HepG2 (cell line): Measurements from ENCODE around the gene ZNF618. TPM values are rescaled to one million over a fixed set of nuclear protein-coding genes. Genes with fewer than 3 reads are reported as not detected.

ENCODE experiments used
- ATAC-seq: fragments of 200-7000 bp; cut with Tn5 transposase; 3 replicates; pipeline ENCODE4 v1.9.1; 2020; ENCODE audit warnings: mild to moderate bottlenecking, moderate library complexity
- BruUV-seq: library from RNA; stranded (reverse); fragments of 400-500 nt; replicated peaks from 2 replicates; lab custom pipeline; 2021; lab: Mats Ljungman, UMichigan
- CTCF ChIA-PET: fragments of 300-600 bp; formaldehyde crosslinking; extraction: SDS; loops from one replicate; lab custom pipeline; 2021; ENCODE audit warnings: low total read pairs, inconsistent platforms, low intra/inter-chr PET ratio; lab: Yijun Ruan, JAX
- POLR2A ChIA-PET: fragments of 350-600 bp; sonication (Branson Sonifier 250); formaldehyde crosslinking; loops from one replicate; lab custom pipeline; 2020; ENCODE audit warnings: antibody characterized with exemption, inconsistent platforms; lab: Yijun Ruan, JAX
- DNase-seq: peaks from one replicate; pipeline ENCODE4 v3.0.0-alpha.2; 2015; ENCODE audit warnings: low spot score
- FAIRE-seq: peaks from 3 replicates; lab custom pipeline; 2011; peaks lifted over from hg19 to GRCh38; lab: Jason Lieb, UNC
- H2AFZ ChIP-seq: one replicate; pipeline ENCODE4 v1.6.1; 2011; ENCODE audit warnings: low read length, inconsistent platforms
- H3K27ac ChIP-seq: fragments of 300-600 bp; 3 replicates; pipeline ENCODE4 v1.8.0; 2011; ENCODE audit warnings: mixed run types, mild to moderate bottlenecking, mixed read lengths, low read length, inconsistent platforms; ENCODE audit not compliant: insufficient read depth; ENCODE audit errors: extremely low read length
- H3K27me3 ChIP-seq, 2 experiments: fragments of 200-600 bp in 1 of 2; 2 replicates in 1 of 2; 3 replicates in 1 of 2; pipeline versions ENCODE4 v1.6.0 to v1.8.0; 2011; ENCODE audit warnings: low read length in 2 of 2, mild to moderate bottlenecking in 2 of 2, moderate library complexity in 2 of 2, inconsistent platforms in 1 of 2; ENCODE audit not compliant: insufficient read depth in 2 of 2, control insufficient read depth in 1 of 2
- H3K36me3 ChIP-seq, 2 experiments: fragments of 200-600 bp in 1 of 2; replicated peaks in 1 of 2; 2 replicates in 1 of 2; 3 replicates in 1 of 2; pipeline versions ENCODE4 v1.5.1 to v1.8.0; 2011; ENCODE audit warnings: low read length in 2 of 2, inconsistent platforms in 1 of 2; ENCODE audit not compliant: insufficient read depth in 2 of 2, control insufficient read depth in 1 of 2
- H3K4me1 ChIP-seq: 2 replicates; pipeline ENCODE4 v1.5.1; 2012; ENCODE audit warnings: low read length, inconsistent platforms; ENCODE audit not compliant: insufficient read depth
- H3K4me2 ChIP-seq: 2 replicates; pipeline ENCODE4 v1.6.0; 2011; ENCODE audit warnings: low read depth, low read length, inconsistent platforms
- H3K4me3 ChIP-seq, 3 experiments: fragments of 200-600 bp in 1 of 3; sonication (generic), shearing (Covaris generic) in 1 of 3; replicated peaks in 1 of 3; 2 replicates each; pipeline ENCODE4 v1.5.1; 2011 to 2016; ENCODE audit warnings: low read length in 3 of 3, inconsistent platforms in 2 of 3, low read depth in 2 of 3, mild to moderate bottlenecking in 2 of 3, control low read depth in 1 of 3, mixed read lengths in 1 of 3; ENCODE audit not compliant: insufficient read depth in 1 of 3
- H3K79me2 ChIP-seq: one replicate; pipeline ENCODE4 v1.6.1; 2011; ENCODE audit warnings: low read length, inconsistent platforms; ENCODE audit not compliant: insufficient read depth
- H3K9ac ChIP-seq: 2 replicates; pipeline ENCODE4 v1.6.0; 2011; ENCODE audit warnings: mild to moderate bottlenecking, low read depth, low read length, inconsistent platforms; ENCODE audit not compliant: insufficient read depth
- H3K9me3 ChIP-seq: 2 replicates; pipeline ENCODE4 v1.5.1; 2012; ENCODE audit warnings: mild to moderate bottlenecking, low read length
- H4K20me1 ChIP-seq: 2 replicates; pipeline ENCODE4 v1.6.0; 2011; ENCODE audit warnings: inconsistent platforms, mild to moderate bottlenecking, low read length, moderate library complexity; ENCODE audit not compliant: insufficient read depth
- ADNP ChIP-seq: sonication (generic); formaldehyde crosslinking; IDR thresholded peaks from 2 replicates; pipeline ENCODE4 v1.4.0; 2020; ENCODE audit warnings: missing genetic modification reagents
- CBFB ChIP-seq: sonication (generic); formaldehyde crosslinking; IDR thresholded peaks from 2 replicates; pipeline ENCODE4 v1.4.0; 2020; ENCODE audit warnings: missing genetic modification reagents
- HNRNPUL1 ChIP-seq: fragments of 200-400 bp; formaldehyde crosslinking; IDR thresholded peaks from 2 replicates; pipeline ENCODE4 v1.6.1; 2017; ENCODE audit warnings: low read depth, mild to moderate bottlenecking, low read length, moderate library complexity
- KAT7 ChIP-seq: IDR thresholded peaks from 2 replicates; pipeline ENCODE4 v1.6.1; 2018; ENCODE audit warnings: borderline replicate concordance, missing compliant biosample characterization
- MAFF ChIP-seq: IDR thresholded peaks from 2 replicates; pipeline ENCODE4 v1.6.1; 2011; ENCODE audit warnings: low read depth, low read length, improper control_type of control experiment
- MAFK ChIP-seq, 2 experiments: IDR thresholded peaks in 1 of 2; conservative IDR thresholded peaks in 1 of 2; 2 replicates each; pipeline ENCODE4 v1.6.1; 2011; ENCODE audit warnings: improper control_type of control experiment in 2 of 2, low read length in 2 of 2
- NFRKB ChIP-seq: fragments of 450-650 bp; IDR thresholded peaks from 2 replicates; pipeline ENCODE4 v1.6.1; 2017
- NR2C2 ChIP-seq: sonication (generic); formaldehyde crosslinking; IDR thresholded peaks from 2 replicates; pipeline ENCODE4 v1.4.0; 2020; ENCODE audit warnings: missing genetic modification reagents, mild to moderate bottlenecking, moderate library complexity, borderline replicate concordance
- PCBP1 ChIP-seq: fragments of 200-400 bp; formaldehyde crosslinking; IDR thresholded peaks from 2 replicates; pipeline ENCODE4 v1.6.1; 2017; ENCODE audit warnings: mild to moderate bottlenecking, low read depth, low read length, borderline replicate concordance
- RFX3 ChIP-seq: IDR thresholded peaks from 2 replicates; pipeline ENCODE4 v1.6.1; 2016; ENCODE audit warnings: missing biosample characterization, missing genetic modification reagents
- RXRB ChIP-seq: IDR thresholded peaks from 2 replicates; pipeline ENCODE4 v1.6.1; 2016; ENCODE audit warnings: borderline replicate concordance, missing genetic modification reagents, missing compliant biosample characterization
- TCF12 ChIP-seq, 2 experiments: fragments of 450-650 bp in 1 of 2; sonication (generic) in 1 of 2; formaldehyde crosslinking in 1 of 2; IDR thresholded peaks; 2 replicates each; pipeline versions ENCODE4 v1.6.1 to v1.8.0; 2017 to 2022; ENCODE audit warnings: antibody characterized with exemption in 1 of 2, mild to moderate bottlenecking in 1 of 2, missing genetic modification reagents in 1 of 2, moderate library complexity in 1 of 2
- ZNF329 ChIP-seq: sonication (generic); formaldehyde crosslinking; IDR thresholded peaks from 2 replicates; pipeline ENCODE4 v1.9.0; 2021; ENCODE audit warnings: low read depth, mild to moderate bottlenecking, missing genetic modification reagents
- ZNF562 ChIP-seq: sonication (generic); formaldehyde crosslinking; IDR thresholded peaks from 2 replicates; pipeline ENCODE4 v1.8.0; 2022; ENCODE audit warnings: missing genetic modification reagents, borderline replicate concordance
- ZNF839 ChIP-seq: sonication (generic); formaldehyde crosslinking; IDR thresholded peaks from 2 replicates; pipeline ENCODE4 v1.4.0; 2020; ENCODE audit warnings: missing genetic modification reagents, mild to moderate bottlenecking, borderline replicate concordance
- WGBS: methylation state at CpG from one replicate; pipeline ENCODE4 v1.1.6; 2017; ENCODE audit warnings: low lambda C conversion rate; 5-methylcytosine and 5-hydroxymethylcytosine counted together
- in situ Hi-C: cut with HindIII; loops from 2 replicates; pipeline ENCODE4 v1.10.0; 2017; ENCODE audit warnings: low pct_unique_long_range_greater_than_20kb; ENCODE audit not compliant: extremely low pct_ligation_motif_present
- intact Hi-C: fragments of 100-400 bp; cut with micrococcal nuclease; formaldehyde crosslinking; loops from one replicate; pipeline ENCODE4 v1.10.0; 2022; ENCODE audit not compliant: unreplicated experiment
- polyA plus RNA-seq, 8 experiments: library from polyadenylated mRNA; depleted of rRNA in 3 of 8; stranded (reverse) in 7 of 8; unstranded in 1 of 8; fragments of >200 nt; fragmentation: Illumina TruSeq in 4 of 8; extraction: Trizol in 4 of 8; gene quantifications; 2 replicates each; pipeline versions ENCODE4 v1.2.1 to v1.2.3, GENCODE V29; 2011 to 2016; ENCODE audit warnings: low read depth in 4 of 8, missing spikeins in 1 of 8, mixed read lengths in 1 of 8; ENCODE audit not compliant: insufficient read depth in 1 of 8
- total RNA-seq, 5 experiments: library from RNA; depleted of rRNA; stranded (reverse); fragments of >200 nt; fragmentation: Illumina TruSeq; extraction: Trizol; gene quantifications; 2 replicates each; pipeline ENCODE4 v1.2.3, GENCODE V29; 2016; ENCODE audit warnings: low read depth in 1 of 5
- TF ChIP-seq, protein P1 (sequence below): sonication (generic); formaldehyde crosslinking; IDR thresholded peaks from 2 replicates; pipeline ENCODE4 v1.4.0; 2020; ENCODE audit warnings: mild to moderate bottlenecking, missing genetic modification reagents, borderline replicate concordance

ZNF618 gene
- total and polyA plus RNA-seq, 2 of the 13 experiments (the other 11 are each of a cell fraction or from before 2014, with no cell fraction given): 0.07 TPM

- TF ChIP-seq, protein P1, sequence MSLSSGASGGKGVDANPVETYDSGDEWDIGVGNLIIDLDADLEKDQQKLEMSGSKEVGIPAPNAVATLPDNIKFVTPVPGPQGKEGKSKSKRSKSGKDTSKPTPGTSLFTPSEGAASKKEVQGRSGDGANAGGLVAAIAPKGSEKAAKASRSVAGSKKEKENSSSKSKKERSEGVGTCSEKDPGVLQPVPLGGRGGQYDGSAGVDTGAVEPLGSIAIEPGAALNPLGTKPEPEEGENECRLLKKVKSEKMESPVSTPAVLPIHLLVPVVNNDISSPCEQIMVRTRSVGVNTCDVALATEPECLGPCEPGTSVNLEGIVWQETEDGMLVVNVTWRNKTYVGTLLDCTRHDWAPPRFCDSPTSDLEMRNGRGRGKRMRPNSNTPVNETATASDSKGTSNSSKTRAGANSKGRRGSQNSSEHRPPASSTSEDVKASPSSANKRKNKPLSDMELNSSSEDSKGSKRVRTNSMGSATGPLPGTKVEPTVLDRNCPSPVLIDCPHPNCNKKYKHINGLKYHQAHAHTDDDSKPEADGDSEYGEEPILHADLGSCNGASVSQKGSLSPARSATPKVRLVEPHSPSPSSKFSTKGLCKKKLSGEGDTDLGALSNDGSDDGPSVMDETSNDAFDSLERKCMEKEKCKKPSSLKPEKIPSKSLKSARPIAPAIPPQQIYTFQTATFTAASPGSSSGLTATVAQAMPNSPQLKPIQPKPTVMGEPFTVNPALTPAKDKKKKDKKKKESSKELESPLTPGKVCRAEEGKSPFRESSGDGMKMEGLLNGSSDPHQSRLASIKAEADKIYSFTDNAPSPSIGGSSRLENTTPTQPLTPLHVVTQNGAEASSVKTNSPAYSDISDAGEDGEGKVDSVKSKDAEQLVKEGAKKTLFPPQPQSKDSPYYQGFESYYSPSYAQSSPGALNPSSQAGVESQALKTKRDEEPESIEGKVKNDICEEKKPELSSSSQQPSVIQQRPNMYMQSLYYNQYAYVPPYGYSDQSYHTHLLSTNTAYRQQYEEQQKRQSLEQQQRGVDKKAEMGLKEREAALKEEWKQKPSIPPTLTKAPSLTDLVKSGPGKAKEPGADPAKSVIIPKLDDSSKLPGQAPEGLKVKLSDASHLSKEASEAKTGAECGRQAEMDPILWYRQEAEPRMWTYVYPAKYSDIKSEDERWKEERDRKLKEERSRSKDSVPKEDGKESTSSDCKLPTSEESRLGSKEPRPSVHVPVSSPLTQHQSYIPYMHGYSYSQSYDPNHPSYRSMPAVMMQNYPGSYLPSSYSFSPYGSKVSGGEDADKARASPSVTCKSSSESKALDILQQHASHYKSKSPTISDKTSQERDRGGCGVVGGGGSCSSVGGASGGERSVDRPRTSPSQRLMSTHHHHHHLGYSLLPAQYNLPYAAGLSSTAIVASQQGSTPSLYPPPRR: no peak
- TF ChIP-seq CBFB (CRISPR knock-in tag): no peak
These were observed 6.6 kb downstream of the ZNF618 start (continued) for GRCh38 chr9:113882636-113883164.

- intact Hi-C loops: no loop called here
- no peak overlapping the region for H3K4me3 ChIP-seq
- no peaks in the 10 kb centered on the region for H3K4me1 ChIP-seq
- in situ Hi-C loops: no loop called here
- H4K20me1 ChIP-seq: no peaks in the 10 kb centered on the region
- CTCF ChIA-PET: no interaction called here
- H3K27me3 ChIP-seq: peaks cover 0 to 12% of the 10 kb centered on the region in 2 experiments; a peak in 1 of 5 replicates
- no peaks in the 10 kb centered on the region for H3K79me2 ChIP-seq
- POLR2A ChIA-PET: no interaction called here
- no peaks in the 10 kb centered on the region for H3K36me3 ChIP-seq
- H3K4me2 ChIP-seq: no peak overlapping the region
- H3K9ac ChIP-seq: no peak overlapping the region
- WGBS: 45% methylated on average over 8 of the region's 8 CpGs
- H3K27ac ChIP-seq: no peak overlapping the region
- DNase-seq: no peak
- FAIRE-seq: no peak
- no peaks in the 10 kb centered on the region for H3K9me3 ChIP-seq
- no TSS peak for BruUV-seq
- no peak overlapping the region for H2AFZ ChIP-seq
- ATAC-seq: no peak
- TF ChIP-seq MAFK (conservative IDR thresholded peaks at IDR 0.05 in 1 of 2, IDR thresholded peaks at IDR 0.05 in 1 of 2; ENCODE audit: low read length in 2 of 2) (peak in 1 of 2 experiments; percentile 54; a peak in 2 of 4 replicates), NFRKB (no peak), ZNF839 (CRISPR knock-in tag) (no peak), PCBP1 (no peak), RFX3 (CRISPR knock-in tag) (no peak), ZNF562 (no peak), ZNF329 (CRISPR knock-in tag) (no peak), ADNP (CRISPR knock-in tag) (no peak), NR2C2 (CRISPR knock-in tag) (no peak), HNRNPUL1 (no peak), KAT7 (CRISPR knock-in tag) (no peak), TCF12 (IDR thresholded peaks at IDR 0.05) (no peak), TCF12 (CRISPR knock-in tag; IDR thresholded peaks at IDR 0.05) (no peak), MAFF (peak; percentile 38; the same call in 1 of the 2 replicates), RXRB (CRISPR knock-in tag) (no peak)
These were observed 9.3 kb downstream of the ZNF618 start for GRCh38 chr9:113885183-113886025.
